ENCODE measurements around the gene RAD18.

The RAD18 gene

DNA sequence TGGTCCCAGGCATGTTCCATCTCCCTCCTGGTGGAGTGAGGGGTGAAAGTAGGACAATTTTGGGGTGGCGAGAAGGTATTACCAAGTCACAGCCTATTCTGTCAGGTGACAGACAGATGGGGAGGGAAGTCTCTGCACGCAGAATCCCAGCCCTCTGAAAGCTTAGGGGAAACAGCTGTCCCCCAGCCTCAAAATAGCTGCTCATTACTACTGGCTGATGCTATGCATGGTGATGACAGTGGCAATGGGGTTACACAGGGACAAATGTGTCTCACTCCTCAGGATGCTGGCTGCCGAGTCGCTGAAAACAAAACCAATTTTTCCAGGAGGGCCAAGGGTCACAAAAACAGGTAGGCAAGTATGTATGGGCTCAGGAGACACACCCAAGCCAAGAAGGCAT is 125.0 kb downstream of the RAD18 start:
- Histone ChIP-seq H3K9me3 (ENCODE audit: control insufficient read depth, insufficient read depth, low read length) (no peaks in the 10 kb centered on the region), H3K27ac (ENCODE audit: low read depth, low read length) (no peak overlapping the region), H3K9me2 (replicated peaks; ENCODE audit: control insufficient read depth, low read length) (no peaks in the 10 kb centered on the region), H3K4me2 (ENCODE audit: low read length) (no peak overlapping the region), H4K20me1 (ENCODE audit: control insufficient read depth, insufficient read depth, low read depth, low read length) (no peaks in the 10 kb centered on the region), H3K4me3 (ENCODE audit: low read length) (no peak overlapping the region), H3K27me3 (ENCODE audit: control insufficient read depth, low read length) (no peaks in the 10 kb centered on the region), H3K4me1 (ENCODE audit: control insufficient read depth, low read length) (no peaks in the 10 kb centered on the region), H3F3A (ENCODE audit: control insufficient read depth, insufficient read depth) (no peaks in the 10 kb centered on the region), H3K79me2 (ENCODE audit: control insufficient read depth, low read length) (no peaks in the 10 kb centered on the region), H3K36me3 (ENCODE audit: control insufficient read depth, low read length) (no peaks in the 10 kb centered on the region)
- no peak for TF ChIP-seq EZH2phosphoT487 (IDR thresholded peaks at IDR 0.05; ENCODE audit: borderline replicate concordance, low read length)
- TF ChIP-seq, protein P1, sequence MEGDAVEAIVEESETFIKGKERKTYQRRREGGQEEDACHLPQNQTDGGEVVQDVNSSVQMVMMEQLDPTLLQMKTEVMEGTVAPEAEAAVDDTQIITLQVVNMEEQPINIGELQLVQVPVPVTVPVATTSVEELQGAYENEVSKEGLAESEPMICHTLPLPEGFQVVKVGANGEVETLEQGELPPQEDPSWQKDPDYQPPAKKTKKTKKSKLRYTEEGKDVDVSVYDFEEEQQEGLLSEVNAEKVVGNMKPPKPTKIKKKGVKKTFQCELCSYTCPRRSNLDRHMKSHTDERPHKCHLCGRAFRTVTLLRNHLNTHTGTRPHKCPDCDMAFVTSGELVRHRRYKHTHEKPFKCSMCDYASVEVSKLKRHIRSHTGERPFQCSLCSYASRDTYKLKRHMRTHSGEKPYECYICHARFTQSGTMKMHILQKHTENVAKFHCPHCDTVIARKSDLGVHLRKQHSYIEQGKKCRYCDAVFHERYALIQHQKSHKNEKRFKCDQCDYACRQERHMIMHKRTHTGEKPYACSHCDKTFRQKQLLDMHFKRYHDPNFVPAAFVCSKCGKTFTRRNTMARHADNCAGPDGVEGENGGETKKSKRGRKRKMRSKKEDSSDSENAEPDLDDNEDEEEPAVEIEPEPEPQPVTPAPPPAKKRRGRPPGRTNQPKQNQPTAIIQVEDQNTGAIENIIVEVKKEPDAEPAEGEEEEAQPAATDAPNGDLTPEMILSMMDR (IDR thresholded peaks at IDR 0.05; ENCODE audit: low read depth, low read length, poor library complexity, severe bottlenecking), result no peak

DNA sequence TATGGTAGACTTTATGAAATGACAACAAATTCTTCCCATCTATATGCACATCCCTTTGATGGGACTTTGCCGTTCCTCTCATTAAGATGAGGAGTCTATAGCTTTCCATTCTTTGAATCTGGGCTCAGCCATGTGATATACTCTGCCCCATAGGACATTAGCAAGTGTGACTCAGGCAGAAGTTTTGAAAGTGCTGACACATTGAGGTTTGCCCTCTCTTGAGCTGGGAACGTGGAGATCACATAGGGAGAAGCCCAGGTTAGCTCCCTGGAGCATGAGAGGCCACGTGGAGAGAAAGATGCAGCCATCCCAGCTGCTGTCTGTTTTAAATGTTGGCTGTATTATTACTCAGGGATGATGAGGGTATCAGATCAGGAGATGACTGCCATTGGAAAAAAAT is 126.1 kb downstream of the RAD18 start:
- H3K27ac ChIP-seq (ENCODE audit: low read depth, low read length), result no peak overlapping the region
- no peaks in the 10 kb centered on the region for H4K20me1 ChIP-seq (ENCODE audit: control insufficient read depth, insufficient read depth, low read depth, low read length)
- H3K9me2 ChIP-seq (replicated peaks; ENCODE audit: control insufficient read depth, low read length), result no peaks in the 10 kb centered on the region
- no peaks in the 10 kb centered on the region for H3K27me3 ChIP-seq (ENCODE audit: control insufficient read depth, low read length)
- TF ChIP-seq, protein P1 (IDR thresholded peaks at IDR 0.05; ENCODE audit: low read depth, low read length, poor library complexity, severe bottlenecking), result no peak
- no peak for TF ChIP-seq EZH2phosphoT487 (IDR thresholded peaks at IDR 0.05; ENCODE audit: borderline replicate concordance, low read length)
- H3K4me3 ChIP-seq (ENCODE audit: low read length), result no peak overlapping the region
- no peaks in the 10 kb centered on the region for H3K9me3 ChIP-seq (ENCODE audit: control insufficient read depth, insufficient read depth, low read length)
- no peaks in the 10 kb centered on the region for H3K36me3 ChIP-seq (ENCODE audit: control insufficient read depth, low read length)
- no peak overlapping the region for H3K4me2 ChIP-seq (ENCODE audit: low read length)
- no peaks in the 10 kb centered on the region for H3F3A ChIP-seq (ENCODE audit: control insufficient read depth, insufficient read depth)
- no peaks in the 10 kb centered on the region for H3K79me2 ChIP-seq (ENCODE audit: control insufficient read depth, low read length)
- H3K4me1 ChIP-seq (ENCODE audit: control insufficient read depth, low read length), result no peaks in the 10 kb centered on the region

DNA sequence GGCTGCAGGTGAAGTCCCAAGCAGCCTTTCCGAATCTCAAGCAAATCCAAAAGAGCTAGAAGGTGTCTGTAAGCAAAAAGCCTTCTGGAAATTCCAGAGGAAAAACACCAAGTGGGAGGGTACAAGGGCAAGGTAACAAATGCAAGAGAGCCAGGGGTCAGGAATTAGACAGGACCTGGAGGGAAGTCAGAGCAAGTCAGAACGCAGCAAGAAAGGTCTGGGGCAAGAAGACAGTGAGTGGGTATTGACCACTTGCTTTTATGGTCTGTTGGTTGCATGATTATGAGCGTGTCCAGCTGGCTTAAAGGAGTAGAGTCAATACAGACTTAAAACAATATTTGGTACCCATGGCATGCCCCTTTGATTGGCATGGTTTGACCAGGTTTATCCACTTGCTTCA is 127.2 kb downstream of the RAD18 start:
- Histone ChIP-seq H3K4me2 (ENCODE audit: low read length) (no peak overlapping the region), H3K4me3 (ENCODE audit: low read length) (no peak overlapping the region), H3K4me1 (ENCODE audit: control insufficient read depth, low read length) (no peaks in the 10 kb centered on the region), H3K79me2 (ENCODE audit: control insufficient read depth, low read length) (no peaks in the 10 kb centered on the region), H3F3A (ENCODE audit: control insufficient read depth, insufficient read depth) (no peaks in the 10 kb centered on the region), H3K36me3 (ENCODE audit: control insufficient read depth, low read length) (no peaks in the 10 kb centered on the region), H3K9me3 (ENCODE audit: control insufficient read depth, insufficient read depth, low read length) (no peaks in the 10 kb centered on the region), H3K27me3 (ENCODE audit: control insufficient read depth, low read length) (no peaks in the 10 kb centered on the region), H3K27ac (ENCODE audit: low read depth, low read length) (no peak overlapping the region), H4K20me1 (ENCODE audit: control insufficient read depth, insufficient read depth, low read depth, low read length) (no peaks in the 10 kb centered on the region), H3K9me2 (replicated peaks; ENCODE audit: control insufficient read depth, low read length) (no peaks in the 10 kb centered on the region)
- TF ChIP-seq EZH2phosphoT487 (IDR thresholded peaks at IDR 0.05; ENCODE audit: borderline replicate concordance, low read length), result no peak

DNA sequence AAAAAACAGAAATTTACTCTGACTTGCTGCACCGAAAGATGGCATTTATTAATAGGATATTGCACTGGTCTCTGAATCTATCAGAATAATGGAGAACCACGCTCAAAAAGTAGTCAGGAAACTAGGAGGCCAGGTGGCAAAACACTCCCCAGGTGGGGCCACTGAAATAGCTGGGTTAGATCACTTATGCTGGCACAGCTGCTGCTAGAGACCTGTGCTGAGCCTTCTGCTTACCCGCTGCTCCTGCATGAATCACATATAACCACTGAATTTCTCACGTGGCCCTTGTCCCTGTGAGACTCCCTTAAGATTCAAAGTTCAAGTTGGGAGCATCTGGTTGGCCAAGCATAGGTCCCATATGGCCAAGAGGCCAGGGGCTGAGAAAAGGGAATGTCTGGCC is 127.9 kb downstream of the RAD18 start:
- H4K20me1 ChIP-seq (ENCODE audit: control insufficient read depth, insufficient read depth, low read depth, low read length), result no peaks in the 10 kb centered on the region

More for the DNA sequence above, 127.9 kb downstream of the RAD18 start:
- no peaks in the 10 kb centered on the region for H3K4me1 ChIP-seq (ENCODE audit: control insufficient read depth, low read length)
- H3K27ac ChIP-seq (ENCODE audit: low read depth, low read length), result no peak overlapping the region
- H3K36me3 ChIP-seq (ENCODE audit: control insufficient read depth, low read length), result no peaks in the 10 kb centered on the region
- no peak overlapping the region for H3K4me2 ChIP-seq (ENCODE audit: low read length)
- H3K79me2 ChIP-seq (ENCODE audit: control insufficient read depth, low read length), result no peaks in the 10 kb centered on the region
- H3K9me2 ChIP-seq (replicated peaks; ENCODE audit: control insufficient read depth, low read length), result no peaks in the 10 kb centered on the region
- H3K27me3 ChIP-seq (ENCODE audit: control insufficient read depth, low read length), result no peaks in the 10 kb centered on the region
- no peaks in the 10 kb centered on the region for H3F3A ChIP-seq (ENCODE audit: control insufficient read depth, insufficient read depth)
- no peak overlapping the region for H3K4me3 ChIP-seq (ENCODE audit: low read length)
- TF ChIP-seq, protein P1 (IDR thresholded peaks at IDR 0.05; ENCODE audit: low read depth, low read length, poor library complexity, severe bottlenecking), result no peak
- no peak for TF ChIP-seq EZH2phosphoT487 (IDR thresholded peaks at IDR 0.05; ENCODE audit: borderline replicate concordance, low read length)
- H3K9me3 ChIP-seq (ENCODE audit: control insufficient read depth, insufficient read depth, low read length), result no peaks in the 10 kb centered on the region
